ENCODE data around the gene PRKCQ.

Gene PRKCQ

DNA sequence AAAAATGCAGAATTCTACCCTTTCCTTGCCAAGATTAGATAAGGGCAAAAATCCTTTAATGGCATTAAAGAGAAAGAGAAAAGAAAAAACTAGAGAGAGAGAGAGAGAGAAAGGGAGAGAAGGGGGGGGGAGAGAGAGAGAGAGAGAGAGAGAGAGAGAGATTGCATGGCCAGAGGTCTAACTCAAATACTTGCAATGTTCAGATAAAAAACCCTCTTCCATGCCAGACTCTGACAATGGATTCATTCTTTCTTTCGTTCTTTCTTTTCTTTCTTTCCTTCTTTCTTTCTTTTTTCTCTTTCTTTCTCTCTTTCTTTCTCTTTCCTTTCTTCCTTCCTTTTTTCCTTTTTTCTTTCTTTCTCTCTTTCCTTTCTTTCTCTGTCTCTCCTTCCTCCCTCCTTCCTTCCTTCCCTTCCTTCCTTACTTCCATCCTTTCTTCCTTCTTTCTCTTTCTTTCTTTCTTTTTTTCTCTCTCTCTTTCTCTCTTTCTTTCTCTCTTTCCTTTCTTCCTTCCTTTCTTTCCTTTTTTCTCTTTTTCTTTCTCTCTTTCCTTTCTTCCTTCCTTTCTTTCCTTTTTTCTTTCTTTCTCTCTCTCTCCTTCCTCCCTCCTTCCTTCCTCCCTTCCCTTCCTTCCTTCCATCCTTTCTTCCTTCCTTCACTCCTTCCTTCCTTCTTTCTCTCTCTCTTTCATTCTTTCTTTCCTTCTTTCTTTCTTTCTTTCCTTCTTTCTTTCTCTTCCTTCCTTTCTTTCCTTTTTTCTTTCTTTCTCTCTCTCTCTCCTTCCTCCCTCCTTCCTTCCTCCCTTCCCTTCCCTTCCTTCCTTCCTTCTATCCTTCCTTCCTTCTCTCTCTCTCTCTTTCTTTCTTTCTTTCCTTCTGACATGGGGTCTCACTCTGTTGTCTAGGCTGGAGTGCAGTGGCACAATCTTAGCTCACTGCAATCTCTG, 175.7 kb downstream of the PRKCQ start:
- no peak for DNase-seq

DNA sequence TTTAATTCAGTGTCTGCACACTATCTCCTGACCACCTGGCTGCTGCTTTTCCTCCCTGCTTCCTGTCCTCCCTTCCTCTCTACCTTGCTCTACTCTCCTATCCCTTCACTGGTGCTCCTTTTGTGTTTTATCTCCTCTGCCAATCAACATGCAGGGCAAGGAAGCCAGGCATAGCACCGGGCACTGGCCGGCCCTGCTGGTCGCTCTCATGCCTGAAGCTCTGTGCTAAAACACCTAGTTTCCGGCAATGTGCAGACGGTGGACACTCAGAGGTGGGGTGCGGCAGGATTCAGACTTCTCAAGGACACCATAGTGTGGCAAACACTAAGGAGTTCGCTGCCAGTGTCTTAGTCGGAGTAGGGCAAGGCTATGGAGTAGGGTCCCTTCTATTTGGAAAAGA, 177.1 kb downstream of the PRKCQ start:
- DNase-seq, result no peak

DNA sequence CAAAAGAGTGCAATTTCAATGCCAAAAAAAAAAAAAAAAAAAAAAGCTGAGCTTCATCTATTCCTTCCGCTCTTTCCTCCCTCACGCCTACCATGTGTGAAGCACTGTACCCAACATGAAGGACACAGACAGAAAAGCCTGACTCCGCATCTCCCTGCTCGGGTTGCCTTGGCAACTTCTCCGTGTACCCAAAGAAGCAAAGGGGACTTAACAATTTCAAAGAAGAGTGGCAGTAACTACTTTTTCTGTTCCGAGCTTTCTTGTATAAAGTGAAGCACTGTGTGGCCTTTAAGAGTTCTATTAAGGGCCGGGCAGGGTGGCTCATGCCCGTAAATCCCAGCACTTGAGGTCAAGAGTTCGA, 177.7 kb downstream of the PRKCQ start:
- DNase-seq, result no peak

DNA sequence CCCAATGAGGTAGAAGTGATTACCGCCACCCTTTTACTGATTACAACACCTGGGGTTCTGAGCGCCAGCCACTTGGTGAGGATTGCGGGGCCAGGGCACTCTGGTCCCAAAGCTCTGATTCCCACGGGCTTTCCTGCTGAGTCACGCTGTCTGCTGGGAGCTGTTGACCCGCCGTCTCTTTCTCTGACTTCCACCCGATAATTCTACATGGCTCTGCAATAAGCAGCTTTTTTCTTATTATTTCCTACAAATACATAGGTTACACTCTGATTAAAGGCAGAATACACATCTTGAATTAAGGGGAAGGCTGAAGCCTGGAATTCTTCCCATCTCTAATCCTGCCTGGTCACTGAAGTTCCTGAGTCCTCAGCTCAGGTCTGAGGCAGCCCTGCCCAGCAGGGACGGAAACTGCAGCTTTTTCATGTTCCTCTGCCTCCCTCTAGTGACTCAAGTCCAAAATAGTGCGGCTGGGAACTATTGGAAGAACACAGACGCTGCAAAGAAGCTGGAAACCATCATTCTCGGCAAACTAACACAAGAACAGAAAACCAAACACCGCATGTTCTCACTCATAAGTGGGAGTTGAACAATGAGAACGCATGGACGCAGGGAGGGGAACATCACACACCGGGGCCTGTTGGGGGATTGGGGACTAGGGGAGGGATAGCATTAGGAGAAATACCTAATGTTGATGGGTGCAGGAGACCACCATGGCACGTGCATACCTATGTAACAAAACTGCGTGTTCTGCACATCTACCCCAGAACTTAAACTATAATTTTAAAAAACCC, 178.3 kb downstream of the PRKCQ start:
- DNase-seq, result peak; percentile 93

DNA sequence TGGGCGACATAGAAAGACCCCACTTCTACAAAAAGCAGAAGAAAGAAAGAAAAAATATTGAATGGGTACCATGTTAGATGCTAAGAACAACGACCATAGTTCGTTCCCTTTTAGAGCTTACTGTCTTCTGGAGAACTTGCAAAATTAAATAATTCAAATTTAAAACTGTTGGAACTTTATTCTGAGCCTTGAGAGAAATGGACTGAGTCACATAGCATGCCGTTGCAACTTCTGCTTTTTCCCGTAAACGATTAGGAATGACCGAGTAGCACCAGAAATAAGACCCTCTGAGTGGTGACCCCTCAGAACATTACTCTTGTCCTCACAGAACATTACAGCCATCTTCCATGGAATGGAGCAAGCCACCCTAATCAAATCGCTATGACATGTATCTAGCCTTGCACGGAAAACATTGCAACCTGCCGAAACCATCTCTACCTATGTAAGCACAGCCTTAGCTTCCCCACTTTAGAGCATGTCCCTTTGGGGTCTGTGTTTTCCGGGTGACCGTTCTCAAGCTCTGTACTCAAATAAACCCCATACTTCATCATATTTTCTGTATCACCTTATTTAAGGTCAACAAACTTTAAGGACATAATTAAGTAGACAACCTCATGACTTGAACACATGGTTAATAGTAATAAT, 179.1 kb downstream of the PRKCQ start:
- DNase-seq, result peak; percentile 70

DNA sequence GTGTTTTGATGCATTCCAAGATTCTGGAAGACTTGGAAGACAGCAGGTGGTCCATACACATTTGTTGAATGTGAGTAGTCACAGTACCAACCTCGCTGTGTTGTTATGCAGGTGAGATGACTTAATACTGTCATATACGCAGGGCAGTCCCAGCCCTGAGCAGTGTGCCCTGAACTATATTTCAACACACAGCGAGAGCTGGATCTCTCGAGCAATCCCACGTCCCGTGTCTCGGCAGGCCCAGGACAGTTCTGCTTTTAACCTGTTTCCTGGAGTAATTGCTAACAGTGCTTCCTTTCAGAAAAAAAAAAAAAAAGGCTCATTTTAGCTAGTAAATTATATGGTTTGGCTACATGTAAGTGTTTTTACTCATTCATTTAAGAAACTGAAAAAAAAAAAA, 179.7 kb downstream of the PRKCQ start:
- peak; percentile 82 for DNase-seq

DNA sequence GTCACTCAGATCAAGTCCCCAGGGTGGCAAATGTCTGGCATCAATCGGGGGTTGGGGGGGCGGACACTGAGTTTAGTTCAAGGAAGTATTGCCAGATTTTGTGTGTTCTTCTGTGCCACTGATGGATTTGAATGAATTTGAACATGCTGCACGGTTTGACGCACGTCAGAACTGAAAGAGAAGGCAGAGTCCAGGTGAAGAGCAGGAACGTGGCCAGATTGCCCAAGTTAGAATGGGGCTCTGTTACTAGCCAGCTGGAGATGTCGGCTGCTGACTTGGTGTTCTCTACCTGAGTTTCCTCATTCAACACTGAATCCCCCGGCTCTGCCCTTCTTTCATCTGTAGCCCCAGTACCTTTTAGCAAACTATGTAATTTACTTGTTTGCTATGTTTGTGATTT, 180.2 kb downstream of the PRKCQ start:
- no peak for DNase-seq

DNA sequence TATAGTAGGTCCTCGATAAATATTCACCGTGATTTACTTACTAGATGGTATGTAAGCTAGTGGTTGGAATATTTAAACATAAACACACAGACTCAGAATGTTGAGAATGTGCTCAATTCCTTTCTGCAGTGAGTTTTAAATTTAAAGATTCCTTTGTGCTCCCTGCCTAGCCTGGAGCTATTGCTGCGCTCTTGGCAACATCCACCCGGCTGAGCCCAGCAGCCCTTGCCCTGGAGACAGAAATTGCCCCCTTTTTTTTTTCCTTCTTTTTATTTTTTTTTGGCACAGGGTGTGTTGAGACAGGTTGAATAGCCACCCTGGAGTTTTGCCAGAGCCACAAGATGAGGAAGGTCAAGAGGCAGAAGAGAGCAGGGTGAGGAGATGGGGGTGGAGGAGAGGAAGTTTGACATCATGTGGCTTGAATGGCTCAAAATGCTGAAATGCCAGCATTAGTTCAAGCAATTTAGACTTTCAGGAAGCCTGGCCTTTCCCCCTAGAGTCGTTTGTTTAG, 180.8 kb downstream of the PRKCQ start:
- peak; percentile 89 for DNase-seq

DNA sequence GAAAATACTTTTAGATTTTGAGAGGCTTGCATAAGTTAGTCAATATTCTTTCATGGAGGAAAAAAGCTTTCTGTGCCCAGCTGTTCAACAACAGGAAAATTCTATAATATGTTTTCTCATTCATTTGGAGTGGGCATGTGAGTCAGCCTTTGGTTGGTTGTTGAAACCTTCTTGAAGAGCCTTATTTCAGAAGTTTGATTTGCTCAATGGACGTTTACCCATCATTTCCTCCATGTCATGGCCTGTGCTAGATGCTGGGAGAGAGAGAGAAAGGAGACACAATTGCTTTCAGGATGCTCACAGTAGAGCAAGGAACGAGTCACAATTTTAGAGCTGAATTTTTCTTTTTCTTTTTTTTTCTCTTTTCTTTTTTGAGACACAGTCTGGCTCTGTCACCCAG, 181.7 kb downstream of the PRKCQ start:
- DNase-seq, result peak; percentile 86

DNA sequence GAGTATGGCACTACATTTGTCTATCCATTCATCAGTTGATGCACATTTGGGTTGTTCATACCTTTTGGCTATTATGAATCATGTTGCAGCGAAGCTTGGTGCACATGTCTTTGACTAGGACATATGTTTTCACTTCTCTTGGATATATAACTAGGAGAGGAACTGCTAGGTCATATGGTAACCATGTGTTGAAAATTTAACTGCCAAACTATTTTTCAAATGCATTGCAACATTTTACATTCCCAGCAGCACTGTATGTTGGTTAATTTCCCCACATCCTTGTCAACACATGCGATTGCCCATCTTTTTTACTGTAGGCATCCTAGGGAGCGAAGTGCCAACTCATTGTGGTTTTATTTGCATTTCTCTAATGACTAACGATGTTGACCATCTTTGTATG, 183.4 kb downstream of the PRKCQ start:
- DNase-seq, result peak; percentile 96

DNA sequence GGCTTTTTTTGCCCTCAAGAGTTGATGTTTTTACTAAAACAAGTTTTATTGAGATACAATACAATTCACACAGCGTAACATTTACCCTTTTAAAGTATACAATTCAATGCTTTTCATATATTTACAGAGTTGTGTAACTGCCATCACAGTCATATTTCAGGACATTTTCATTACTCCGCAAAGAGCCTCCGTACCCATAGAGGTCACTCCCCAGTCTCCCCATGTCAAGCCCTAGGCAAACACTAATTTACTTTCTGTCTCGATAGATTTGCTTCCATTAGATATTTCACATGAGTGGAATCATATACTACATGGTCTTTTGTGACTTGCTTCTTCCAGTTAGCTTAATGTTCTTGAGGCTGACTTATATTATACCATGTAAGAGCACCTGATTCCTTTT, 183.8 kb downstream of the PRKCQ start:
- no peak for DNase-seq

DNA sequence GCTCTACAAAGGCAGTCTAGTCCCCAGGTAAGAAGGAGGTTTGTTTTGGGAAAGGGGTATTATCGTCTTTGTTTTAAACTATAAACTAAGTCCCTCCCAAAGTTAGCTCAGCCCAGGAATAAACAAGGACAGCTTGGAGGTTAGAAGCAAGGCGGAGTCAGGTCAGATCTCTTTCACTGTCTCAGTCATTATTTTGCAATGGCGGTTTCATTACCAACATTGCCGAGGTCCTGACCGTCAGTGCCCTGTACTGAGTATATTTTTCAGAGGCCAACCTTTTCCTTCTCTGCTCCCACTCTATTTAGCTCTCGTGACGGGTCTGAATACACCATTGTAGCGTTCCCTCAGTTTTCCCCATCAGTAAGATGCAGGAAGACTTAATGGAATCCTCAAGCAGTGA, 184.5 kb downstream of the PRKCQ start:
- DNase-seq, result peak; percentile 71

DNA sequence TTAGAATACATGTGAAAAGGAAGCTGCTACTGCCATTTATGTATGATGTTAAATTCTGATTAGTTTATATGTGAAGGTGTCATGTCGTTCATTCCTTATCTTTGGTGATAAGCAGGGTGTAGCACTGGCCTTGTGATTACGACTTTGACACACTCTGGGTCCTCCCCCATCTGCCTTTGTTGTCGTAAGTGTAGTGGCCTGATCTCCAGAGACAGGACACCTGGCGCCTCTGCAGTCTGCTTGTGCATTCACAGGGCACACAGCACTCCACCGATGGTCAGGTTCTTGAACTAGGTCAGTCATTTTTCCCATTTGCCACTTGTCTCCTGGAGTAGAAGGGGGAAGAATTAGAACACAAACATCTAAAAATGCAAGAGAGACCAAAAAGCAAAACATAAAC, 186.0 kb downstream of the PRKCQ start:
- no peak for DNase-seq

DNA sequence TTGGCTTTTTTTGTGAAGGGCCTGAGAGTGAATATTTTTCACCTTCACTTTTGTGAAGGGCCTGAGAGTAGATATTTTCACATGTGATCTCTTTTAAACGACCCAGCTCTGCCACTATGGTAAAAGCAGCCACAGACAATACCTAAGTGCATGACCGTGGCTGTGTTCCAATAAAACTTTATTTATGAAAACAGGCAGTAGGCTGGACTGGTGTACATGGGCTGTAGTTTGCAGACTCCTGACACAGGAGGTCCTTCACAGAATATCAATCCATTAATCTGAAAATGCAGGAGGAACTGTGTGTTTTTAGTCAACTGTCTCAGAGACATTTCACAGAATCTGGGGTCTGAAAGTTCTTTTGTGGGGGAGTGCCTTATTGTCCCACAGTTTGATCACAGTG, 186.9 kb downstream of the PRKCQ start:
- DNase-seq, result no peak

DNA sequence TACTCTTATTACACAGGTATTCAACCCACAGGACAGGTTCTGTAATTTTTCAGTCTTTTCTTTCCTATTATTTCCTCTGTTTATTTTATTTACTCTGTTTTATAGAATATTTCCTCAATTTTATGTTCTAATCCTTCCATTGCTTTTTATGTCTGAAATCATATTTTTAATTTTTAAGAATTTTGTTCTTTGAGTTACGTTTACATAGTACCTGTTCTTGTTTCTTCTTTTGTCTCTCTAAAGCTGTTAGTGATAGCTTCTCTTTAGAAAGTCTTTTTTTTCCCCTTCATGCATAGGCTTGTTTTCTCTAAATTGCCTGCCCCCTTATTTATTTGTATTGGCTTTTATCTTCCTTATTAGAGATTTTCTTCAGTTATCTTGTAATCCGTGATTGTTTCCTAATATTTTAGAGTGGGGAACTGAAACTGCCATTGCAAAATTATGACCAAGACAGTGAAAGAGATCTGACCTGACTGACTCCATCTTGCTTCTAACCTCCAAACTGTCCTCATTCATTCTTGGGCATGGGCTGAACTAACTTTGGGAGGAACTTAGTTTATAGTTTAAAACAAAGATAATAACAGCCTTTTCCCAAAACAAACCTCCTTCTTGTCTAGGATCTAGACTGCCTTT, 189.7 kb downstream of the PRKCQ start:
- peak; percentile 53 for DNase-seq

DNA sequence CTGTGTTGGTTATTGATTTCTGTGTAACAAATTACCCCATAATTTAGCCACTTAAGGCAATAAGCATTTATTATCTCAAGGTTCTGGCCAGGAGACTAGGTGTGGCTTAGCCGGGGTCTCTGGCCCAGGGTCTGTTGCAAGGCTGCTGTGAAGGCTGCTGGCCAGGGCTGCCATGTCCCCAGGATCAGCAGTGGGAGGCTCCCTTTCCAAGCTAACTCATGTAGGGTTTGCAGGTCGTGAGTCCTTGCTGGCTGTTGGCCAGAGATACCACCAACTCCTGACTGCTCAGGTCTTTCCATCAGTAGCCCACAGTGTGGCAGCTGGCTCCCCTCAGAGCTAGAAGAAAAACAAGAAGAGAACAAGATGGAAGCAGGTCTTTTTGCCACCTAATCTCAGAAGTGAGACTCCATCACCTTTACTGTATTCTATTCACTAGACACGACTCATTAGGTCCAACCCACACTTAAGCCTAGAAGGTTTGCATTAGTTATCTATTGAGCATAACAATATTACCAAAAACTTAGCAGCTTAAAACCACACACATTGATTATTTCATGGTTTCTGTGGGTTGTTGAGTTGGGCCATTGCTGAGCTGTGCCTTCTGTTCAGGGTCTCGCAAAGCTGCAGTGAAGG, 191.7 kb downstream of the PRKCQ start:
- no peak for DNase-seq

DNA sequence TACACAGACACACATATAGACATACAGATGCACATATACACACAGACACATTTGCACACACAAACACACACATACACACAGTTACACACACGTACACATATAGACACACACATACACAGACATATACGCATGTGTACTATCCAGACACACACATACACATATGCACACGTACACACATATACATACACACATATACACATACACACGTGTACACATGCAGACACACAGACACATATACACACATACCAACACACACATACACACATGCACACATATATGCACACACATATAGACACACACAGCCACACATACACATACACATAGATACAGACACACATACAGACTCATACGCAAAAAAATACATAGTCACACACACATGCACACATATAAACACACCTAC, 193.1 kb downstream of the PRKCQ start:
- no peak for DNase-seq

DNA sequence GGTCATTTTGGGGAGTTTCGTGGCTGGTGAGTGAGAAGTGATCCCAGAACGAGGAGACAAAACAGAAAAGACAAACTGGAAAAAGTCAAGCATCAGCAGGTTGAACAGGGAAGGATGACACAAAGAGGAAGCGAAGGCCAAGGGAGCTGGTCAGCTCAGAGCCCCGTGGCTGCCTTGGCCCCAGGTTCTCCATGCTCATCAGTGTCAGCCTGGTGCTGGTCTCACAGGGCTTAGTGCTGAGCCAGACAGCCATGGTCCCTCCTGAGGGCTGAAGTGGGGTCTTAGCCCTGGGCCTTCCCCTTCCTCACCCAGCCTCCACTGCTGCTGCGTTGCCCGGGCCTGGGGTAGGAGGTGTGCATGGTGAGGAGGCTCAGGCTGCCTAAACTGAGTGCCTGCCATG, 193.7 kb downstream of the PRKCQ start:
- peak; percentile 81 for DNase-seq

DNA sequence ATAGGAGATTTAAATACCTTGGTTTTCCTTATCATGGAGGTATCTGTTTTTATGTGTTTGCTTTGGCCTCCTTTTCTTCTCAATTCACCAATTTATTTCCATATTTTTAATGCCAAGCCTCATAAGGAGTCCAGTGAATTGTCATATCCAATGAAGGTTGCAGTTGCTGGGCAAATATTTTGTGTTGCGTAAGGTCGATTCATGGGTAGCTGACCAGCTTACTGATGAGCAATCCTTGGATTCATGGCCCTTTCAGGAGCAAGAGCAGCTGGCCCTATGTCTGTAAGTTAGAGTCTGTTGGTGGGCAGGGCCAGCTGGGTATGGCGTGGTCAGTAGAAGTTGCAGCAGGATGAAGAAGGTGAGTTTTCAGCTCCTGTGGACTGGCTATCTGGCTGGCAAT, 194.4 kb downstream of the PRKCQ start:
- DNase-seq, result peak; percentile 88

DNA sequence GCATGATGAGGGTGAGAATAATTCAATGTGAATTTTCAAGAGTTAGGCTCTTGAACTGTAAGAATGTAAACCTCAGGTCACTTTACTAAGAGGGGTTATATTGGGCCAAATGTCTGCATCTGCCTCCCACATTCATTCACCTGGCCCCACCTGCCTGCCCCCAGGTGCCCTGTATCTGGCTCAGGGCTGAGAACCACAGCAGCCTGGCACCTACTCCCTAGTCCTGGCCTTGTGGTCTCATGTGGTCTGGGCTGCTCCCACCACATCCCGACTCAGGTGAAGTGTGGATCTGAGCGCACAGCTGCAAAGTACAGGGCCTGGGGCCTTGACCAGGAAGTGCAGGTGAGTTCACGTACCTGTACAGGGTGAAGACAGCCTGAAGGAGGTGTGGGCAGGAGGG, 195.2 kb downstream of the PRKCQ start:
- DNase-seq, result no peak

DNA sequence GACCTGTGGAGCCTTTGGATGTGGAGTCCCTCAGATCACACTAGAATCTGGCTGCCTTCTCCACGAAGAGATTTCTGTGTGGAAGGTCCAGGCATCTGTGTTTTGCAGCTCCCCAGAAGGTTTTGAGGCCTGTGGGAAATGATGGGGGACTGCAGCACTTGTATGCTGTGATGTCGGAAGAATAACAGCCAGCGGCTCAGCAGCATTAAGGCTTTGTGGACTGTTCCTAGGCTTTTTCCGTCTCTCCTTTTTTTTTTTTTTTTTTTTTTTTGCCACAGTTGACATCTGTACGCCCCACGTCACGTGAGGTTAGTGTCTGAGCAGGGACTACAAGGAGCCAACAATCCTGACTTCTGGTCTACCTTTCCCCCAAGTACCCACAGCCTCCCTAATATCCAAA, 196.0 kb downstream of the PRKCQ start:
- no peak for DNase-seq

DNA sequence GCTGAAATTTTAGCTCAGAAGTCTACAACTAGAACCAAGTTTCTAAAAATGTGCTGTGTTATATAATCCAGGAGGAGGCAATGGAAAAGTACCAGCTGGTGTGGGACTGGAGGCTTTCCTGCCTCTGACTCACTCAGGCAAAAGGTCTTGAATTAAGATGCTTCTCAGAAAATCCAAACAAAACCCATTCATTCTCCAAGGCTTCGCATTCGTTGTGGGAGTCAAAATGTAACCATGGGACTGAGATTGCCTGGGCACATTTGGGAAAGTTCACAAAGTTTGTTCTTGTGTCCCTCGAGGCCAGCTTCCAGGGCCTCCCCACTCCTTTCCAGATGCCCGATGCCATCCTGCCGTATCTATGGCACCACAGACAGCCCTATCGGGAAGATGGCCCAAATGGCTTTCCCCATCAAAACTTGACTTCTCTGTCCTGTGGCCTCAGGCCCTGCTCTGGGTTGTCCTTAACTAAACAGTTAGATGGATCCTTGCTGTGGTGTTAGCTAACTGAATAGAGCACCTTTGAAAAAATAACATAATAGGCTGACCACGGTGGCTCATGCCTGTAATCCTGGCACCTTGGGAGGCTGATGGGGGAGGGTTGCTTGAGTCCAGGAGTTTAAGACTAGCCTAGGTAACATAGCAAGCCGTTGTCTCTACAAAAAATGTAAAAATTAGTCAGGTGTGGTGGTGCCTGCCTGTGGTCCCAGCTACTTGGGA, 196.8 kb downstream of the PRKCQ start:
- DNase-seq, result no peak

All from suppressor macrophage treated with lipopolysaccharide for 4 hours (primary cell).